GM23338 (cell line): ENCODE results near the gene PSMD4. TPM values are rescaled to one million over a fixed set of nuclear protein-coding genes. Genes with fewer than 3 reads are reported as not detected.

Experiments
- ATAC-seq: fragments of 200-7000 bp; cut with Tn5 transposase; 3 replicates; pipeline ENCODE4 v1.9.1; 2020
- DNase-seq: peaks from one replicate; pipeline ENCODE4 v3.0.0-alpha.2; 2015; ENCODE audit warnings: low spot score
- H2AFZ ChIP-seq: fragments of 200-600 bp; sonication (generic); 2 replicates; pipeline ENCODE4 v1.8.0; 2016; ENCODE audit warnings: antibody characterized with exemption, mild to moderate bottlenecking, moderate library complexity
- H3F3A ChIP-seq: fragments of 200-600 bp; sonication (generic); replicated peaks from 2 replicates; pipeline ENCODE4 v1.8.0; 2017; ENCODE audit warnings: antibody characterized with exemption, mixed run types, low read depth
- H3K27ac ChIP-seq: fragments of 200-600 bp; sonication (generic); 2 replicates; pipeline ENCODE4 v1.6.1; 2016; ENCODE audit warnings: low read depth
- H3K27me3 ChIP-seq: fragments of 200-600 bp; sonication (generic); 2 replicates; pipeline ENCODE4 v1.8.0; 2016; ENCODE audit warnings: mild to moderate bottlenecking, mixed run types, moderate library complexity; ENCODE audit not compliant: insufficient read depth
- H3K36me3 ChIP-seq: fragments of 200-600 bp; sonication (generic); 2 replicates; pipeline ENCODE4 v1.8.0; 2016; ENCODE audit warnings: mild to moderate bottlenecking; ENCODE audit not compliant: insufficient read depth
- H3K4me1 ChIP-seq: fragments of 200-600 bp; sonication (generic); 2 replicates; pipeline ENCODE4 v1.8.0; 2016; ENCODE audit warnings: mild to moderate bottlenecking, moderate library complexity; ENCODE audit not compliant: insufficient read depth
- H3K4me2 ChIP-seq: fragments of 200-600 bp; sonication (generic); 2 replicates; pipeline ENCODE4 v1.7.1; 2017; ENCODE audit warnings: mixed run types
- H3K4me3 ChIP-seq: fragments of 200-600 bp; sonication (generic); 2 replicates; pipeline ENCODE4 v1.6.1; 2016; ENCODE audit warnings: mixed run types
- H3K79me2 ChIP-seq: fragments of 200-600 bp; sonication (generic); replicated peaks from 2 replicates; pipeline ENCODE4 v1.8.0; 2017; ENCODE audit warnings: mild to moderate bottlenecking; ENCODE audit not compliant: insufficient read depth
- H3K9me2 ChIP-seq: fragments of 200-600 bp; sonication (generic); 2 replicates; pipeline ENCODE4 v1.8.0; 2017; ENCODE audit not compliant: insufficient read depth
- H4K20me1 ChIP-seq: fragments of 200-600 bp; sonication (generic); replicated peaks from 2 replicates; pipeline ENCODE4 v1.8.0; 2017; ENCODE audit warnings: mild to moderate bottlenecking; ENCODE audit not compliant: insufficient read depth
- H3K27ac Mint-ChIP-seq: 2 replicates; pipeline ENCODE4 v1.8.0; 2020; ENCODE audit warnings: inconsistent platforms, mild to moderate bottlenecking, moderate library complexity, mixed read lengths
- H3K27me3 Mint-ChIP-seq: 3 replicates; pipeline ENCODE4 v1.8.0; 2022; ENCODE audit warnings: low read depth, mild to moderate bottlenecking, moderate library complexity, mixed read lengths, inconsistent platforms; ENCODE audit not compliant: insufficient read depth, poor library complexity
- H3K36me3 Mint-ChIP-seq: 3 replicates; pipeline ENCODE4 v1.8.0; 2021; ENCODE audit warnings: low read depth, mild to moderate bottlenecking, inconsistent platforms, moderate library complexity, mixed read lengths
- H3K4me1 Mint-ChIP-seq: 3 replicates; pipeline ENCODE4 v1.8.0; 2020; ENCODE audit warnings: mild to moderate bottlenecking, inconsistent platforms, mixed read lengths
- H3K4me3 Mint-ChIP-seq: 3 replicates; pipeline ENCODE4 v1.8.0; 2021; ENCODE audit warnings: moderate library complexity, mild to moderate bottlenecking, inconsistent platforms, mixed read lengths
- H3K9me3 Mint-ChIP-seq: 3 replicates; pipeline ENCODE4 v1.8.0; 2020; ENCODE audit warnings: moderate library complexity, mild to moderate bottlenecking, inconsistent platforms, mixed read lengths
- CREB1 ChIP-seq: fragments of 250-450 bp; sonication (Bioruptor Pico); IDR thresholded peaks from 2 replicates; pipeline ENCODE4 v1.5.0; 2020; ENCODE audit warnings: low read depth, mild to moderate bottlenecking, moderate library complexity
- EZH2 ChIP-seq: fragments of 200-600 bp; sonication (generic); IDR thresholded peaks from one replicate; pipeline ENCODE4 v1.8.0; 2017; ENCODE audit warnings: antibody characterized with exemption, mild to moderate bottlenecking, low read depth; ENCODE audit not compliant: unreplicated experiment
- EZH2phosphoT487 ChIP-seq: fragments of 200-600 bp; sonication (generic); IDR thresholded peaks from one replicate; pipeline ENCODE4 v1.8.1; 2018; ENCODE audit warnings: antibody characterized with exemption; ENCODE audit not compliant: unreplicated experiment
- JUNB ChIP-seq: IDR thresholded peaks from one replicate; pipeline ENCODE4 v1.6.1; 2016; ENCODE audit warnings: antibody characterized with exemption; ENCODE audit not compliant: unreplicated experiment
- NANOG ChIP-seq: IDR thresholded peaks from 2 replicates; pipeline ENCODE4 v1.6.1; 2016; ENCODE audit warnings: antibody characterized with exemption, borderline replicate concordance
- POLR2AphosphoS5 ChIP-seq: IDR thresholded peaks from 2 replicates; pipeline ENCODE4 v1.6.1; 2016; ENCODE audit warnings: antibody characterized with exemption, low read depth
- STAT1 ChIP-seq: IDR thresholded peaks from one replicate; pipeline ENCODE4 v1.6.1; 2016; ENCODE audit warnings: antibody characterized with exemption; ENCODE audit not compliant: unreplicated experiment
- ZNF114 ChIP-seq: fragments of 250-450 bp; sonication (Bioruptor Pico); IDR thresholded peaks from 2 replicates; pipeline ENCODE4 v1.5.0; 2020; ENCODE audit warnings: mild to moderate bottlenecking, moderate library complexity
- ZNF331 ChIP-seq: fragments of 250-450 bp; sonication (Bioruptor Pico); IDR thresholded peaks from 2 replicates; pipeline ENCODE4 v1.5.0; 2020; ENCODE audit warnings: low read depth, mild to moderate bottlenecking, moderate library complexity
- polyA plus RNA-seq: library from polyadenylated mRNA; unstranded; fragments of >200 nt; fragmentation: Nextera tagmentation; extraction: Ambion mirVana; gene quantifications from 2 replicates; pipeline ENCODE4 v1.2.1, GENCODE V29; 2016
- total RNA-seq: library from RNA; depleted of rRNA; stranded (reverse); fragments of >200 nt; shearing (Covaris generic); gene quantifications from 2 replicates; pipeline ENCODE4 v1.2.3, GENCODE V29; 2014
- TF ChIP-seq, protein P1 (sequence below): IDR thresholded peaks from 2 replicates; pipeline ENCODE4 v1.6.1; 2016; ENCODE audit warnings: antibody characterized with exemption
- TF ChIP-seq, protein P2 (sequence below): fragments of 250-450 bp; sonication (Bioruptor Pico); IDR thresholded peaks from 2 replicates; pipeline ENCODE4 v1.5.0; 2020; ENCODE audit warnings: mild to moderate bottlenecking, moderate library complexity
- TF ChIP-seq, protein P3 (sequence below), 2 experiments: fragments of 200-600 bp in 1 of 2; sonication (generic) in 1 of 2; conservative IDR thresholded peaks; 2 replicates each; pipeline versions ENCODE4 v1.5.1 to v1.6.1; 2016 to 2017; ENCODE audit warnings: antibody characterized with exemption in 2 of 2, low read depth in 2 of 2, mild to moderate bottlenecking in 2 of 2, moderate library complexity in 1 of 2
- TF ChIP-seq, protein P4 (sequence below): IDR thresholded peaks from one replicate; pipeline ENCODE4 v1.6.1; 2018; ENCODE audit warnings: antibody characterized with exemption; ENCODE audit not compliant: unreplicated experiment

The PSMD4 gene
- total and polyA plus RNA-seq, 2 experiments from 2014 or later, result 171 to 235 TPM

DNA sequence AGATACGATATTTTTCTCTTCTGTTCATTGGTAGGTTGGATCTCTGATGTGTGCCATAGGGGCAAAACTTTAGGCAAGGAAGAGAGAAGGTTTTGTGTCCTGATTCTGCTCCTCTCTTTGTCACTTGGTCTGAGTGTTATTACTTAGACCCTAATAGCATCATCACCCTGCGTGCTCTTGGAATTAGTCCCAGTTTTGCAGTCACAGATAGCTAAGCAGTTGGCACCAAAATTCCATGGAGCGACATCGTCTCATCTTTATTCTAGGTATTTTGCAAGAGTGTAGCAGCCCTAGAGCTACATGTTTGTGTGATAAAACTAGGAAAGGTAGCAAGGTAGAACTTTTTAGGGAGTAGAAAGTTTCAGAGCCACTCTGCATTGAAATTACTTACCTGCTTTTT lies 32.4 kb upstream of the PSMD4 start:
- Histone ChIP-seq H3K4me2 (no peak overlapping the region), H3K36me3 (peaks cover 2% of the 10 kb centered on the region; the same call in 1 of the 2 replicates), H4K20me1 (peaks cover 30% of the 10 kb centered on the region), H3K79me2 (peaks cover 82% of the 10 kb centered on the region), H3K4me3 (no peak overlapping the region), H3K27ac (peak overlapping the region; percentile 51; the same call in 1 of the 2 replicates), H3K9me2 (no peaks in the 10 kb centered on the region), H3F3A (0 out of 2 replicates have a peak, but pooled peaks cover 5% of the 10 kb centered on the region), H3K4me1 (peaks cover 3% of the 10 kb centered on the region; the same call in 1 of the 2 replicates), H2AFZ (no peak overlapping the region), H3K27me3 (no peaks in the 10 kb centered on the region)
- Mint-ChIP-seq H3K27ac (peak overlapping the region; percentile 51), H3K9me3 (no peaks in the 10 kb centered on the region), H3K4me1 (peaks cover 8% of the 10 kb centered on the region; the same call in 2 of the 3 replicates), H3K36me3 (peaks cover 30% of the 10 kb centered on the region), H3K4me3 (no peak overlapping the region), H3K27me3 (no peaks in the 10 kb centered on the region)
- no peak for TF ChIP-seq ZNF114 (CRISPR knock-in tag)
- TF ChIP-seq, protein P1, sequence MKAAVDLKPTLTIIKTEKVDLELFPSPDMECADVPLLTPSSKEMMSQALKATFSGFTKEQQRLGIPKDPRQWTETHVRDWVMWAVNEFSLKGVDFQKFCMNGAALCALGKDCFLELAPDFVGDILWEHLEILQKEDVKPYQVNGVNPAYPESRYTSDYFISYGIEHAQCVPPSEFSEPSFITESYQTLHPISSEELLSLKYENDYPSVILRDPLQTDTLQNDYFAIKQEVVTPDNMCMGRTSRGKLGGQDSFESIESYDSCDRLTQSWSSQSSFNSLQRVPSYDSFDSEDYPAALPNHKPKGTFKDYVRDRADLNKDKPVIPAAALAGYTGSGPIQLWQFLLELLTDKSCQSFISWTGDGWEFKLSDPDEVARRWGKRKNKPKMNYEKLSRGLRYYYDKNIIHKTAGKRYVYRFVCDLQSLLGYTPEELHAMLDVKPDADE, result no peak
- TF ChIP-seq, protein P2, sequence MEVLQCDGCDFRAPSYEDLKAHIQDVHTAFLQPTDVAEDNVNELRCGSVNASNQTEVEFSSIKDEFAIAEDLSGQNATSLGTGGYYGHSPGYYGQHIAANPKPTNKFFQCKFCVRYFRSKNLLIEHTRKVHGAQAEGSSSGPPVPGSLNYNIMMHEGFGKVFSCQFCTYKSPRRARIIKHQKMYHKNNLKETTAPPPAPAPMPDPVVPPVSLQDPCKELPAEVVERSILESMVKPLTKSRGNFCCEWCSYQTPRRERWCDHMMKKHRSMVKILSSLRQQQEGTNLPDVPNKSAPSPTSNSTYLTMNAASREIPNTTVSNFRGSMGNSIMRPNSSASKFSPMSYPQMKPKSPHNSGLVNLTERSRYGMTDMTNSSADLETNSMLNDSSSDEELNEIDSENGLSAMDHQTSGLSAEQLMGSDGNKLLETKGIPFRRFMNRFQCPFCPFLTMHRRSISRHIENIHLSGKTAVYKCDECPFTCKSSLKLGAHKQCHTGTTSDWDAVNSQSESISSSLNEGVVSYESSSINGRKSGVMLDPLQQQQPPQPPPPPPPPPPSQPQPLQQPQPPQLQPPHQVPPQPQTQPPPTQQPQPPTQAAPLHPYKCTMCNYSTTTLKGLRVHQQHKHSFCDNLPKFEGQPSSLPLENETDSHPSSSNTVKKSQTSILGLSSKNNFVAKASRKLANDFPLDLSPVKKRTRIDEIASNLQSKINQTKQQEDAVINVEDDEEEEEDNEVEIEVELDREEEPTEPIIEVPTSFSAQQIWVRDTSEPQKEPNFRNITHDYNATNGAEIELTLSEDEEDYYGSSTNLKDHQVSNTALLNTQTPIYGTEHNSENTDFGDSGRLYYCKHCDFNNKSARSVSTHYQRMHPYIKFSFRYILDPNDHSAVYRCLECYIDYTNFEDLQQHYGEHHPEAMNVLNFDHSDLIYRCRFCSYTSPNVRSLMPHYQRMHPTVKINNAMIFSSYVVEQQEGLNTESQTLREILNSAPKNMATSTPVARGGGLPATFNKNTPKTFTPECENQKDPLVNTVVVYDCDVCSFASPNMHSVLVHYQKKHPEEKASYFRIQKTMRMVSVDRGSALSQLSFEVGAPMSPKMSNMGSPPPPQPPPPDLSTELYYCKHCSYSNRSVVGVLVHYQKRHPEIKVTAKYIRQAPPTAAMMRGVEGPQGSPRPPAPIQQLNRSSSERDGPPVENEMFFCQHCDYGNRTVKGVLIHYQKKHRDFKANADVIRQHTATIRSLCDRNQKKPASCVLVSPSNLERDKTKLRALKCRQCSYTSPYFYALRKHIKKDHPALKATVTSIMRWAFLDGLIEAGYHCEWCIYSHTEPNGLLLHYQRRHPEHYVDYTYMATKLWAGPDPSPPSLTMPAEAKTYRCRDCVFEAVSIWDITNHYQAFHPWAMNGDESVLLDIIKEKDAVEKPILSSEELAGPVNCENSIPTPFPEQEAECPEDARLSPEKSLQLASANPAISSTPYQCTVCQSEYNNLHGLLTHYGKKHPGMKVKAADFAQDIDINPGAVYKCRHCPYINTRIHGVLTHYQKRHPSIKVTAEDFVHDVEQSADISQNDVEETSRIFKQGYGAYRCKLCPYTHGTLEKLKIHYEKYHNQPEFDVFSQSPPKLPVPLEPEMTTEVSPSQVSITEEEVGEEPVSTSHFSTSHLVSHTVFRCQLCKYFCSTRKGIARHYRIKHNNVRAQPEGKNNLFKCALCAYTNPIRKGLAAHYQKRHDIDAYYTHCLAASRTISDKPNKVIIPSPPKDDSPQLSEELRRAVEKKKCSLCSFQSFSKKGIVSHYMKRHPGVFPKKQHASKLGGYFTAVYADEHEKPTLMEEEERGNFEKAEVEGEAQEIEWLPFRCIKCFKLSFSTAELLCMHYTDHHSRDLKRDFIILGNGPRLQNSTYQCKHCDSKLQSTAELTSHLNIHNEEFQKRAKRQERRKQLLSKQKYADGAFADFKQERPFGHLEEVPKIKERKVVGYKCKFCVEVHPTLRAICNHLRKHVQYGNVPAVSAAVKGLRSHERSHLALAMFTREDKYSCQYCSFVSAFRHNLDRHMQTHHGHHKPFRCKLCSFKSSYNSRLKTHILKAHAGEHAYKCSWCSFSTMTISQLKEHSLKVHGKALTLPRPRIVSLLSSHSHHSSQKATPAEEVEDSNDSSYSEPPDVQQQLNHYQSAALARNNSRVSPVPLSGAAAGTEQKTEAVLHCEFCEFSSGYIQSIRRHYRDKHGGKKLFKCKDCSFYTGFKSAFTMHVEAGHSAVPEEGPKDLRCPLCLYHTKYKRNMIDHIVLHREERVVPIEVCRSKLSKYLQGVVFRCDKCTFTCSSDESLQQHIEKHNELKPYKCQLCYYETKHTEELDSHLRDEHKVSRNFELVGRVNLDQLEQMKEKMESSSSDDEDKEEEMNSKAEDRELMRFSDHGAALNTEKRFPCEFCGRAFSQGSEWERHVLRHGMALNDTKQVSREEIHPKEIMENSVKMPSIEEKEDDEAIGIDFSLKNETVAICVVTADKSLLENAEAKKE (CRISPR knock-in tag), result no peak
- no peak for TF ChIP-seq CREB1 (CRISPR knock-in tag)
- no peak for TF ChIP-seq ZNF331 (CRISPR knock-in tag)
- TF ChIP-seq JUNB, result no peak
- no peak for TF ChIP-seq NANOG
- TF ChIP-seq POLR2AphosphoS5, result no peak
- TF ChIP-seq EZH2phosphoT487, result no peak
- TF ChIP-seq, protein P3, sequence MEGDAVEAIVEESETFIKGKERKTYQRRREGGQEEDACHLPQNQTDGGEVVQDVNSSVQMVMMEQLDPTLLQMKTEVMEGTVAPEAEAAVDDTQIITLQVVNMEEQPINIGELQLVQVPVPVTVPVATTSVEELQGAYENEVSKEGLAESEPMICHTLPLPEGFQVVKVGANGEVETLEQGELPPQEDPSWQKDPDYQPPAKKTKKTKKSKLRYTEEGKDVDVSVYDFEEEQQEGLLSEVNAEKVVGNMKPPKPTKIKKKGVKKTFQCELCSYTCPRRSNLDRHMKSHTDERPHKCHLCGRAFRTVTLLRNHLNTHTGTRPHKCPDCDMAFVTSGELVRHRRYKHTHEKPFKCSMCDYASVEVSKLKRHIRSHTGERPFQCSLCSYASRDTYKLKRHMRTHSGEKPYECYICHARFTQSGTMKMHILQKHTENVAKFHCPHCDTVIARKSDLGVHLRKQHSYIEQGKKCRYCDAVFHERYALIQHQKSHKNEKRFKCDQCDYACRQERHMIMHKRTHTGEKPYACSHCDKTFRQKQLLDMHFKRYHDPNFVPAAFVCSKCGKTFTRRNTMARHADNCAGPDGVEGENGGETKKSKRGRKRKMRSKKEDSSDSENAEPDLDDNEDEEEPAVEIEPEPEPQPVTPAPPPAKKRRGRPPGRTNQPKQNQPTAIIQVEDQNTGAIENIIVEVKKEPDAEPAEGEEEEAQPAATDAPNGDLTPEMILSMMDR (conservative IDR thresholded peaks at IDR 0.05; ENCODE audit: low read depth in 2 of 2), result no peak
- TF ChIP-seq, protein P4, sequence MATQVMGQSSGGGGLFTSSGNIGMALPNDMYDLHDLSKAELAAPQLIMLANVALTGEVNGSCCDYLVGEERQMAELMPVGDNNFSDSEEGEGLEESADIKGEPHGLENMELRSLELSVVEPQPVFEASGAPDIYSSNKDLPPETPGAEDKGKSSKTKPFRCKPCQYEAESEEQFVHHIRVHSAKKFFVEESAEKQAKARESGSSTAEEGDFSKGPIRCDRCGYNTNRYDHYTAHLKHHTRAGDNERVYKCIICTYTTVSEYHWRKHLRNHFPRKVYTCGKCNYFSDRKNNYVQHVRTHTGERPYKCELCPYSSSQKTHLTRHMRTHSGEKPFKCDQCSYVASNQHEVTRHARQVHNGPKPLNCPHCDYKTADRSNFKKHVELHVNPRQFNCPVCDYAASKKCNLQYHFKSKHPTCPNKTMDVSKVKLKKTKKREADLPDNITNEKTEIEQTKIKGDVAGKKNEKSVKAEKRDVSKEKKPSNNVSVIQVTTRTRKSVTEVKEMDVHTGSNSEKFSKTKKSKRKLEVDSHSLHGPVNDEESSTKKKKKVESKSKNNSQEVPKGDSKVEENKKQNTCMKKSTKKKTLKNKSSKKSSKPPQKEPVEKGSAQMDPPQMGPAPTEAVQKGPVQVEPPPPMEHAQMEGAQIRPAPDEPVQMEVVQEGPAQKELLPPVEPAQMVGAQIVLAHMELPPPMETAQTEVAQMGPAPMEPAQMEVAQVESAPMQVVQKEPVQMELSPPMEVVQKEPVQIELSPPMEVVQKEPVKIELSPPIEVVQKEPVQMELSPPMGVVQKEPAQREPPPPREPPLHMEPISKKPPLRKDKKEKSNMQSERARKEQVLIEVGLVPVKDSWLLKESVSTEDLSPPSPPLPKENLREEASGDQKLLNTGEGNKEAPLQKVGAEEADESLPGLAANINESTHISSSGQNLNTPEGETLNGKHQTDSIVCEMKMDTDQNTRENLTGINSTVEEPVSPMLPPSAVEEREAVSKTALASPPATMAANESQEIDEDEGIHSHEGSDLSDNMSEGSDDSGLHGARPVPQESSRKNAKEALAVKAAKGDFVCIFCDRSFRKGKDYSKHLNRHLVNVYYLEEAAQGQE, result no peak
- TF ChIP-seq STAT1, result no peak
- no peak for TF ChIP-seq EZH2
- DNase-seq (no peak), ATAC-seq (no peak)
